Umbilical cord (tissue), 2 donors: Measurements from ENCODE around the gene ZNF593OS. TPM values are rescaled to one million over a fixed set of nuclear protein-coding genes. Genes with fewer than 3 reads are reported as not detected.
A peak's percentile ranks its signal among the peaks of the same experiment; 100 is the strongest.

Source experiments
- DNase-seq: peaks from one replicate; pipeline ENCODE4 v3.0.0-alpha.2; 2015; ENCODE audit warnings: low spot score
- total RNA-seq: library from RNA; depleted of rRNA; stranded (reverse); fragments of >200 nt; gene quantifications from one replicate; pipeline ENCODE4 v1.2.3, GENCODE V29; 2014; ENCODE audit warnings: low replicate concordance; ENCODE audit not compliant: insufficient read depth

The ZNF593OS gene
- total RNA-seq, 1 donor from 2014 or later = not detected

GRCh38 chr1:26159743-26160039 lies 11.9 kb downstream of the ZNF593OS start:
- no peak for DNase-seq

GRCh38 chr1:26158908-26159742 lies 12.5 kb downstream of the ZNF593OS start, which contains the start of gene FAM110D:
Gene FAM110D, plus strand, starts transcription at chr1:26159079. Its CDS starts 2,213 bp downstream, at chr1:26161292.
- DNase-seq = no peak

- DNase-seq = no peak
Observed at GRCh38 chr1:26158271-26158907, 13.2 kb downstream of the ZNF593OS start.

- no peak for DNase-seq
Observed at GRCh38 chr1:26156285-26157038, 15.2 kb downstream of the ZNF593OS start.

GRCh38 chr1:26155370-26156284 lies 16.0 kb downstream of the ZNF593OS start:
- no peak for DNase-seq

- no peak for DNase-seq
Observed at GRCh38 chr1:26154750-26155149, 16.9 kb downstream of the ZNF593OS start.

- no peak for DNase-seq
Observed at GRCh38 chr1:26153966-26154532, 17.6 kb downstream of the ZNF593OS start.

- no peak for DNase-seq
Observed at GRCh38 chr1:26148887-26149286, 22.7 kb downstream of the ZNF593OS start.

- no peak for DNase-seq
Observed at GRCh38 chr1:26145960-26146294, 25.7 kb downstream of the ZNF593OS start.

GRCh38 chr1:26145041-26145959 lies 26.3 kb downstream of the ZNF593OS start:
- DNase-seq = peak; percentile 84

- no peak for DNase-seq
Observed at GRCh38 chr1:26142159-26142558, 29.5 kb downstream of the ZNF593OS start.

- DNase-seq = no peak
Observed at GRCh38 chr1:26138974-26139558, 32.6 kb downstream of the ZNF593OS start.

GRCh38 chr1:26134466-26134865 lies 37.2 kb downstream of the ZNF593OS start:
- DNase-seq = no peak

- DNase-seq = no peak
Observed at GRCh38 chr1:26132834-26133167, 38.8 kb downstream of the ZNF593OS start.

GRCh38 chr1:26132128-26132833 lies 39.4 kb downstream of the ZNF593OS start:
- DNase-seq = no peak

GRCh38 chr1:26130695-26131094 lies 40.9 kb downstream of the ZNF593OS start:
- DNase-seq = no peak

- DNase-seq = no peak
Observed at GRCh38 chr1:26129778-26130177, 41.9 kb downstream of the ZNF593OS start.

- no peak for DNase-seq
Observed at GRCh38 chr1:26127235-26128163, 44.1 kb downstream of the ZNF593OS start.
